Measurements from ENCODE around the gene KCTD16.

GRCh38 chr5:144335561-144335960 is 164.9 kb downstream of the KCTD16 start:
- TF ChIP-seq CTCF (IDR thresholded peaks at IDR 0.05) = no peak
- no peak for TF ChIP-seq POLR2A (IDR thresholded peaks at IDR 0.05)

Data from Peyer's patch (tissue), 4 donors.